Liver (tissue), 9 donors: ENCODE results near the gene PLEKHO2. TPM values are rescaled to one million over a fixed set of nuclear protein-coding genes. Genes with fewer than 3 reads are reported as not detected.

Experiments
- DNase-seq: peaks from one replicate; pipeline ENCODE4 v3.0.0-alpha.2; 2017; ENCODE audit warnings: low spot score
- H3K27ac ChIP-seq, 2 donors: one replicate each; pipeline ENCODE4 v1.7.0; 2013; ENCODE audit warnings: inconsistent platforms in 2 of 2, low read length in 2 of 2, control low read depth in 1 of 2, low read depth in 1 of 2, mild to moderate bottlenecking in 1 of 2
- H3K27me3 ChIP-seq, 4 donors: one replicate each; pipeline versions ENCODE4 v1.6.1 to v1.7.0; 2013; ENCODE audit warnings: low read length in 3 of 4, inconsistent platforms in 1 of 4, mild to moderate bottlenecking in 1 of 4, moderate library complexity in 1 of 4; ENCODE audit not compliant: control insufficient read depth in 4 of 4, insufficient read depth in 4 of 4
- H3K36me3 ChIP-seq, 4 donors: one replicate each; pipeline versions ENCODE4 v1.6.1 to v1.7.0; 2013; ENCODE audit warnings: low read length in 3 of 4, mild to moderate bottlenecking in 3 of 4, low read depth in 1 of 4, moderate library complexity in 1 of 4; ENCODE audit not compliant: control insufficient read depth in 4 of 4, insufficient read depth in 3 of 4
- H3K4me1 ChIP-seq, 4 donors: one replicate each; pipeline versions ENCODE4 v1.6.1 to v1.7.0; 2013; ENCODE audit warnings: low read length in 3 of 4, mild to moderate bottlenecking in 3 of 4, moderate library complexity in 1 of 4; ENCODE audit not compliant: control insufficient read depth in 4 of 4, insufficient read depth in 4 of 4
- H3K4me3 ChIP-seq, 3 donors: one replicate each; pipeline versions ENCODE4 v1.6.1 to v1.7.0; 2013; ENCODE audit warnings: low read length in 3 of 3, control low read depth in 1 of 3, low read depth in 1 of 3, mild to moderate bottlenecking in 1 of 3
- H3K9ac ChIP-seq, 2 donors: one replicate each; pipeline ENCODE4 v1.7.0; 2013; ENCODE audit warnings: low read length in 2 of 2, mild to moderate bottlenecking in 2 of 2, moderate library complexity in 2 of 2, control low read depth in 1 of 2, low read depth in 1 of 2
- H3K9me3 ChIP-seq, 4 donors: one replicate each; pipeline versions ENCODE4 v1.6.1 to v1.7.0; 2013; ENCODE audit warnings: low read length in 3 of 4; ENCODE audit not compliant: control insufficient read depth in 4 of 4
- ATF3 ChIP-seq: IDR thresholded peaks from 2 replicates; pipeline ENCODE4 v1.6.1; 2016; ENCODE audit warnings: antibody characterized with exemption
- CTCF ChIP-seq: fragments of 150-350 bp; IDR thresholded peaks from 2 replicates; pipeline ENCODE4 v1.5.1; 2017; ENCODE audit warnings: improper control_type of control experiment, low read depth, low read length; ENCODE audit not compliant: missing input control
- EGR1 ChIP-seq, 2 donors: IDR thresholded peaks; 2 replicates each; pipeline ENCODE4 v1.6.1; 2016 to 2018; ENCODE audit warnings: antibody characterized with exemption in 2 of 2, low read depth in 2 of 2
- FOXA2 ChIP-seq: IDR thresholded peaks from 2 replicates; pipeline ENCODE4 v1.6.1; 2016; ENCODE audit warnings: antibody characterized with exemption
- GABPA ChIP-seq, 2 donors: IDR thresholded peaks in 1 of 2; conservative IDR thresholded peaks in 1 of 2; 2 replicates each; pipeline ENCODE4 v1.6.1; 2016; ENCODE audit warnings: antibody characterized with exemption in 2 of 2, mild to moderate bottlenecking in 1 of 2, moderate library complexity in 1 of 2
- HNF4A ChIP-seq, 2 donors: conservative IDR thresholded peaks; 2 replicates each; pipeline ENCODE4 v1.6.1; 2016; ENCODE audit warnings: antibody characterized with exemption in 2 of 2, mild to moderate bottlenecking in 2 of 2
- HNF4G ChIP-seq: IDR thresholded peaks from 2 replicates; pipeline ENCODE4 v1.6.1; 2016; ENCODE audit warnings: antibody characterized with exemption
- JUND ChIP-seq, 2 donors: IDR thresholded peaks; 2 replicates each; pipeline ENCODE4 v1.6.1; 2016; ENCODE audit warnings: antibody characterized with exemption in 2 of 2
- MAX ChIP-seq: IDR thresholded peaks from 2 replicates; pipeline ENCODE4 v1.6.1; 2016; ENCODE audit warnings: antibody characterized with exemption
- NR2F2 ChIP-seq: IDR thresholded peaks from 2 replicates; pipeline ENCODE4 v1.6.1; 2016; ENCODE audit warnings: antibody characterized with exemption
- RAD21 ChIP-seq, 2 donors: IDR thresholded peaks; 2 replicates each; pipeline ENCODE4 v1.6.1; 2016; ENCODE audit warnings: antibody characterized with exemption in 2 of 2, mild to moderate bottlenecking in 2 of 2
- REST ChIP-seq: IDR thresholded peaks from 2 replicates; pipeline ENCODE4 v1.6.1; 2016; ENCODE audit warnings: antibody characterized with exemption, mild to moderate bottlenecking
- RXRA ChIP-seq, 2 donors: IDR thresholded peaks; 2 replicates each; pipeline ENCODE4 v1.6.1; 2017 to 2018; ENCODE audit warnings: antibody characterized with exemption in 2 of 2, mild to moderate bottlenecking in 1 of 2
- TAF1 ChIP-seq: conservative IDR thresholded peaks from 2 replicates; pipeline ENCODE4 v1.6.1; 2016; ENCODE audit warnings: antibody characterized with exemption, mild to moderate bottlenecking
- YY1 ChIP-seq: IDR thresholded peaks from 2 replicates; pipeline ENCODE4 v1.6.1; 2016; ENCODE audit warnings: antibody characterized with exemption, mild to moderate bottlenecking
- ZBTB33 ChIP-seq: IDR thresholded peaks from 2 replicates; pipeline ENCODE4 v1.6.1; 2016; ENCODE audit warnings: antibody characterized with exemption
- WGBS: extraction: QIAGEN DNeasy Blood & Tissue Kit; methylation state at CpG from one replicate; pipeline ENCODE4 v1.1.7; 2013; 5-methylcytosine and 5-hydroxymethylcytosine counted together
- polyA plus RNA-seq, 2 donors: library from polyadenylated mRNA; stranded (reverse) in 1 of 2; unstranded in 1 of 2; fragments of 200-250 nt in 1 of 2; fragments of >200 nt in 1 of 2; fragmentation: Nextera tagmentation in 1 of 2; extraction: Ambion mirVana in 1 of 2; gene quantifications; one replicate each; pipeline versions ENCODE4 v1.2.1 to v1.2.3, GENCODE V29; 2013 to 2015
- total RNA-seq, 2 donors: library from RNA; depleted of rRNA; stranded (reverse); fragments of >200 nt; gene quantifications; one replicate each; pipeline ENCODE4 v1.2.3, GENCODE V29; 2014
- donor health status: healthy.
- donor health status: healthy.
- donor health status: healthy.
- donor health status: healthy.
- donor health status: healthy.

The PLEKHO2 gene
- total and polyA plus RNA-seq, 4 donors: 2.0 to 11.3 (median 8.5) TPM

- TF ChIP-seq MAX (no peak), ATF3 (no peak), YY1 (no peak)
These were observed 27.8 kb downstream of the PLEKHO2 start (continued) for GRCh38 chr15:64869501-64869900.

GRCh38 chr15:64870353-64870752 lies 28.6 kb downstream of the PLEKHO2 start:
- Histone ChIP-seq H3K27me3 (no peaks in the 10 kb centered on the region), H3K9me3 (no peaks in the 10 kb centered on the region), H3K4me1 (peaks cover 0 to 10% (median 0%) of the 10 kb centered on the region in 4 donors), H3K36me3 (peaks cover 0 to 5% (median 0%) of the 10 kb centered on the region in 4 donors), H3K9ac (no peak overlapping the region), H3K4me3 (no peak overlapping the region), H3K27ac (peak overlapping the region in 1 of 2 donors; percentile 37)
- 85% methylated on average over 9 of the region's 9 CpGs for WGBS
- no peak for DNase-seq
- TF ChIP-seq HNF4A (conservative IDR thresholded peaks at IDR 0.05): no peak
- TF ChIP-seq GABPA (IDR thresholded peaks at IDR 0.05 in 1 of 2, conservative IDR thresholded peaks at IDR 0.05 in 1 of 2): no peak
- TF ChIP-seq MAX: no peak
- no peak for TF ChIP-seq HNF4G
- TF ChIP-seq RXRA (IDR thresholded peaks at IDR 0.05): no peak
- TF ChIP-seq RAD21 (IDR thresholded peaks at IDR 0.05): no peak
- TF ChIP-seq EGR1 (IDR thresholded peaks at IDR 0.05; ENCODE audit: low read depth in 2 of 2): no peak
- peak; percentile 21 for TF ChIP-seq NR2F2

GRCh38 chr15:64875641-64876223 lies 34.0 kb downstream of the PLEKHO2 start:
- no peak for DNase-seq
- TF ChIP-seq NR2F2: no peak
- TF ChIP-seq TAF1: no peak
- TF ChIP-seq GABPA (IDR thresholded peaks at IDR 0.05 in 1 of 2, conservative IDR thresholded peaks at IDR 0.05 in 1 of 2): no peak
- TF ChIP-seq JUND (IDR thresholded peaks at IDR 0.05): no peak
- no peak for TF ChIP-seq ZBTB33
- TF ChIP-seq YY1: no peak
- no peak for TF ChIP-seq RXRA (IDR thresholded peaks at IDR 0.05)
- no peak for TF ChIP-seq HNF4A (conservative IDR thresholded peaks at IDR 0.05)
- no peak for TF ChIP-seq EGR1 (IDR thresholded peaks at IDR 0.05; ENCODE audit: low read depth in 2 of 2)
- no peak for TF ChIP-seq FOXA2
- no peak for TF ChIP-seq CTCF
- TF ChIP-seq REST: no peak
- TF ChIP-seq HNF4G: no peak
- TF ChIP-seq MAX: no peak
- no peak for TF ChIP-seq RAD21 (IDR thresholded peaks at IDR 0.05)
- no peaks in the 10 kb centered on the region for H3K36me3 ChIP-seq
- H3K27me3 ChIP-seq: no peaks in the 10 kb centered on the region
- H3K4me3 ChIP-seq: no peak overlapping the region
- no peak overlapping the region for H3K9ac ChIP-seq
- H3K9me3 ChIP-seq: no peaks in the 10 kb centered on the region
- WGBS: 76% methylated on average over 3 of the region's 3 CpGs
- peaks cover 0 to 5% (median 2%) of the 10 kb centered on the region in 4 donors for H3K4me1 ChIP-seq
- no peak overlapping the region for H3K27ac ChIP-seq
